GM18505 (cell line): ENCODE measurements around the gene RBBP7.
"Not testable (repeated sequence)": the region's sequence is repeated elsewhere in the genome, so short reads cannot be mapped to it uniquely, and the experiment has no call there.

ENCODE experiments used
- ATAC-seq: cut with Tn5 transposase; IDR thresholded peaks from one replicate; pipeline ENCODE4 v1.9.1; 2021; ENCODE audit not compliant: unreplicated experiment
- POLR2A ChIP-seq: IDR thresholded peaks from 4 replicates; pipeline ENCODE4 v1.6.1; 2011; ENCODE audit warnings: borderline replicate concordance; ENCODE audit not compliant: insufficient read depth, insufficient read length; ENCODE audit errors: extremely low read depth

The RBBP7 gene

GRCh38 chrX:16874458-16875095 is 4.4 kb upstream of the RBBP7 start:
- no peak for ATAC-seq
- no peak for TF ChIP-seq POLR2A

GRCh38 chrX:16873106-16873505 is 2.9 kb upstream of the RBBP7 start:
- no peak for TF ChIP-seq POLR2A

GRCh38 chrX:16870862-16871815 is 977 bp upstream of the RBBP7 start:
- peak; percentile 45 for TF ChIP-seq POLR2A
- ATAC-seq = peak; percentile 8

More at GRCh38 chrX:16873106-16873505, 2.9 kb upstream of the RBBP7 start:
- ATAC-seq = no peak

GRCh38 chrX:16869393-16870094 is 618 bp downstream of the RBBP7 start:
- TF ChIP-seq POLR2A = no peak
- ATAC-seq = peak; percentile 41

GRCh38 chrX:16868920-16869319 is 1.2 kb downstream of the RBBP7 start:
- no peak for ATAC-seq
- TF ChIP-seq POLR2A = no peak

GRCh38 chrX:16867947-16868346 is 2.2 kb downstream of the RBBP7 start:
- no peak for TF ChIP-seq POLR2A
- no peak for ATAC-seq

GRCh38 chrX:16862829-16863228 is 7.3 kb downstream of the RBBP7 start:
- no peak for ATAC-seq
- TF ChIP-seq POLR2A = no peak

- no peak for TF ChIP-seq POLR2A
Observed at GRCh38 chrX:16856744-16857143, 13.4 kb downstream of the RBBP7 start.

GRCh38 chrX:16856076-16856404 is 14.1 kb downstream of the RBBP7 start:
- ATAC-seq = not testable (repeated sequence)

More at GRCh38 chrX:16856744-16857143, 13.4 kb downstream of the RBBP7 start:
- no peak for ATAC-seq

- no peak for ATAC-seq
- TF ChIP-seq POLR2A = no peak
Observed at GRCh38 chrX:16855363-16856075, 14.6 kb downstream of the RBBP7 start.

- ATAC-seq = no peak
- no peak for TF ChIP-seq POLR2A
Observed at GRCh38 chrX:16853537-16853936, 16.6 kb downstream of the RBBP7 start.

GRCh38 chrX:16852617-16853179 is 17.5 kb downstream of the RBBP7 start:
- TF ChIP-seq POLR2A = no peak
- ATAC-seq = no peak

- no peak for ATAC-seq
- TF ChIP-seq POLR2A = no peak
Observed at GRCh38 chrX:16851827-16852226, 18.3 kb downstream of the RBBP7 start.

GRCh38 chrX:16851421-16851820 is 18.7 kb downstream of the RBBP7 start:
- no peak for ATAC-seq
- TF ChIP-seq POLR2A = no peak
